Skeletal muscle satellite cell (primary cell): Measurements from ENCODE around the gene ARID5A.
"Not testable (repeated sequence)": the region's sequence is repeated elsewhere in the genome, so short reads cannot be mapped to it uniquely, and the experiment has no call there.

Experiments
- H3K27me3 ChIP-seq: 2 replicates; pipeline ENCODE4 v1.7.0; 2013; ENCODE audit warnings: low read length; ENCODE audit not compliant: control insufficient read depth, insufficient read depth
- H3K36me3 ChIP-seq: 2 replicates; pipeline ENCODE4 v1.7.0; 2013; ENCODE audit warnings: mild to moderate bottlenecking, control low read depth, low read length; ENCODE audit not compliant: insufficient read depth
- H3K4me1 ChIP-seq: 2 replicates; pipeline ENCODE4 v1.7.0; 2013; ENCODE audit warnings: low read length; ENCODE audit not compliant: control insufficient read depth, insufficient read depth
- H3K4me2 ChIP-seq: 2 replicates; pipeline ENCODE4 v1.7.0; 2013; ENCODE audit warnings: mild to moderate bottlenecking, low read length
- H3K4me3 ChIP-seq: 2 replicates; pipeline ENCODE4 v1.7.0; 2013; ENCODE audit warnings: low read length
- H3K9ac ChIP-seq: 2 replicates; pipeline ENCODE4 v1.7.0; 2013; ENCODE audit warnings: mild to moderate bottlenecking, low read depth, low read length, moderate library complexity
- H3K9me3 ChIP-seq: replicated peaks from 2 replicates; pipeline ENCODE4 v1.7.0; 2013; ENCODE audit warnings: mild to moderate bottlenecking, control low read depth, low read length

ARID5A gene

GRCh38 chr2:96554293-96555145 lies 18.0 kb downstream of the ARID5A start:
- Histone ChIP-seq H3K27me3 (no peaks in the 10 kb centered on the region), H3K36me3 (no peaks in the 10 kb centered on the region), H3K4me3 (no peak overlapping the region), H3K4me2 (peak overlapping the region; percentile 48), H3K9ac (no peak overlapping the region), H3K4me1 (no peaks in the 10 kb centered on the region), H3K9me3 (no peaks in the 10 kb centered on the region)

GRCh38 chr2:96555146-96555610 lies 18.6 kb downstream of the ARID5A start:
- Histone ChIP-seq H3K4me3 (no peak overlapping the region), H3K4me1 (no peaks in the 10 kb centered on the region), H3K27me3 (no peaks in the 10 kb centered on the region), H3K36me3 (no peaks in the 10 kb centered on the region), H3K9ac (no peak overlapping the region), H3K9me3 (no peaks in the 10 kb centered on the region), H3K4me2 (no peak overlapping the region)

GRCh38 chr2:96556441-96557330 lies 20.1 kb downstream of the ARID5A start:
- no peak overlapping the region for H3K4me3 ChIP-seq
- H3K4me1 ChIP-seq, result no peaks in the 10 kb centered on the region
- no peaks in the 10 kb centered on the region for H3K9me3 ChIP-seq
- no peaks in the 10 kb centered on the region for H3K27me3 ChIP-seq
- H3K4me2 ChIP-seq, result no peak overlapping the region
- H3K9ac ChIP-seq, result no peak overlapping the region
- H3K36me3 ChIP-seq, result no peaks in the 10 kb centered on the region

DNA sequence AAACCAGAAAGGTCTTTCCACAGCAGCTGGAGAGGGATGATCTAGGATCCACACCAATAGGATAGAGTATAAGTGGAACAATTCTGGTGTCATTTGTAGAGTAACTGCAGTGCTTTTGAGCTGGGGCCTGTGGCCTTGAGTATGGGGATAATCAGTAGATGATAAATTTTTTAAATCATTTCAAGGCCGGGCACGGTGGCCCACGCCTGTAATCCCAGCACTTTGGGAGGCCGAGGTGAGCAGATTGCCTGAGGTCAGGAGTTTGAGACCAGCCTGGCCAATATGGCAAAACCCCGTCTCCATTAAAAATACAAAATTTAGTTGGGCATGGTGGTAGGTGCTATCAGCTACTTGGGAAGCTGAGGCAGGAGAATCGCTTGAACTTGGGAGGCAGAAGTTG lies 20.9 kb downstream of the ARID5A start:
- not testable (repeated sequence) for H3K36me3 ChIP-seq, H3K27me3 ChIP-seq, H3K9me3 ChIP-seq, H3K4me2 ChIP-seq, H3K9ac ChIP-seq, H3K4me1 ChIP-seq, H3K4me3 ChIP-seq

DNA sequence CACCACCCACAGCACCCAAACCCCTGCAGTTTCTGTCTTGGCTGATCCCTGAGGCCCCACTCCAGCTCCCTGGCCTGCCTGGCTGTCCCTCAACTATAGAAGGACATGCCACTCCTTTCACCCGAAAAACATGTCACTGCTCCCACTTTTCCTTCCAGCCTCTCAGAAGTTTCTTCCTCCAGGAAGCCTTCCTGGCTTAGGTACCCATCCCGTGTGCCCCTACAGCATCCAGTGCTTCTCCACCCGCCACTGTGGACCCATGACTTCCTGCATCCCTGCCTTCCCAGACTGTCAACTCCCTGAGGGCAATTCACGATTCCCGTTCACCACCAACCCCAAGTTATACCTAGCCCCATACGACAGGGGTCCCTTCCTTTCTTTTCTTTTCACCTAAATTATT lies 21.5 kb downstream of the ARID5A start:
- Histone ChIP-seq H3K9ac (no peak overlapping the region), H3K36me3 (no peaks in the 10 kb centered on the region), H3K4me2 (no peak overlapping the region), H3K9me3 (no peaks in the 10 kb centered on the region), H3K4me3 (no peak overlapping the region), H3K4me1 (no peaks in the 10 kb centered on the region), H3K27me3 (no peaks in the 10 kb centered on the region)

DNA sequence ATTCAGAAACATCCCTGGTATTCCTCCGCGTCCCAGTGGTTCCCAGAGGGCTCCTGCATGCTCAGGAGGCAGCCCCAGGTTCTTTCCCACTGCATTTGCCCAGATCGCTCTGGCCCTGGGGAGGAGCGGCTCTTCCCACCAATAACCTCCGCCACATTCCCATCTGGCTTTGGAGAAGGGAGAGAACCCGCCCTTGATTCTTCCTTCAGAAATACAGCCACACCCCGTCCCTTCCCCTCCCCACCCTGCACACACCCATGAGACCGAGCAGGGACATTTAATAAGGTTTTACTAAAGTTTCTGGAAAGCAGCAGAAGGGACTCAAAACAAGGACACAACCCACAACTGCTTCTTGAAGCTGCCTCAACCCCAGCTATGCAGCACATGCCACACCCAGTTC lies 21.9 kb downstream of the ARID5A start:
- Histone ChIP-seq H3K36me3 (no peaks in the 10 kb centered on the region), H3K27me3 (no peaks in the 10 kb centered on the region), H3K4me3 (no peak overlapping the region), H3K4me1 (no peaks in the 10 kb centered on the region), H3K9ac (no peak overlapping the region), H3K9me3 (no peaks in the 10 kb centered on the region), H3K4me2 (no peak overlapping the region)

DNA sequence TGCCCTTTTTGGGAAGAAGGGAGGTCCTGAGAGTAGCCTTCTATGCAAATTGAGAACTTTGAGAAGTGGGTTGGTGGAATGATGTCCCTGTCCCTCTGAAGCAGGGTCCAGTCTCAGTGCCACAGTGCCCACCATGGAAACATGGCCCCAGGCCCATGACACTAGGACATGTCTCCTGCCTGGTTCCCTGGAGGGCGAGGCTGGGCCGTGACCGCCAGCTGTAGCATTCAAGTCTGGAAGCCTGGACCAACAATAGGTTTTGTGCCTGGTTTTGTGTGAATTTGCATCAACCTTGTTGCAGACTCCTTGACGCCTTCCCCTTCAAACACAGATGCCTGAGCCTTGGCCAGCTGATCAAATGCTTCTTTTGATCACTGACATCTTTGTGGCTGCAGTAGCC lies 27.5 kb downstream of the ARID5A start:
- H3K4me2 ChIP-seq, result no peak overlapping the region
- H3K9me3 ChIP-seq, result no peaks in the 10 kb centered on the region
- H3K27me3 ChIP-seq, result no peaks in the 10 kb centered on the region
- no peak overlapping the region for H3K9ac ChIP-seq
- no peaks in the 10 kb centered on the region for H3K36me3 ChIP-seq
- H3K4me1 ChIP-seq, result no peaks in the 10 kb centered on the region
- no peak overlapping the region for H3K4me3 ChIP-seq

DNA sequence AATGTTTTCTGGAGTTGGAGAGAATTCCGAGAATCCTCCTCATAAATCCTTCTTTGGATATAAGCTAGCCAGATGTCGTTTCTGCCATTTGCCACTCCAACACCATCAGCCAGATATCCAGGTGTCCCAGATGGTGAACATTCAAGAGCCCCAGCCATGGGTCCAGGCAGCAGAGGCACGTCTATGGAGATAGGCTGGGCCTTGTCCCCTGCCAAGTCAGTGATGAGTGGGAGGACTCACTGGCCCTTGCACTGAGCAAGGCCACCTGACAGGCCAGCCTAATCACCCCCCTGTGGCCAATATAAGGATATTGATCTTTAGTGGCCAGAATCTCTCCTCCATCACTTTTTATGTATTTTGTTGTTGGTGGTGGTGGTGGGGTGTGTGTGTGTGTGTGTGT lies 28.0 kb downstream of the ARID5A start:
- no peaks in the 10 kb centered on the region for H3K9me3 ChIP-seq
- H3K36me3 ChIP-seq, result no peaks in the 10 kb centered on the region
- H3K27me3 ChIP-seq, result no peaks in the 10 kb centered on the region

DNA sequence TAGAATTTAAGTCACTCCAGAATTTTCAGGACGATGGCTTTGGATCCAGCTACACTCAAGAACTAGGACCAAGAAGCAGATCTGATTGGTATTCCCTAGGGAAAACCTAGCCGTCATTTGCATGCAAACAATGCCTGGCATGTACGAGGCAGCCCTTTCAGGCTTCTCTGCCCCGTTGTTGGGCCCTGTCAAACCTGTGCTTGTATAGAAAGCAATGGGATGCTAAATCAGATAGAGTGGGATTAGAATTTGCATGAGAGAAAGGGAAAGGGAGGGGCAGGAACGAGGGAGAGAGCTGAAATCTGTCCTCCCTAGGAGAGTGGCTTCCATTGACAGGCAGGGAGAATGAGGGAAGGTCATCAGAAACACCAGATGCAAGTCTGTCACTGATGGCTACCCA lies 28.6 kb downstream of the ARID5A start:
- Histone ChIP-seq H3K4me1 (no peaks in the 10 kb centered on the region), H3K4me2 (no peak overlapping the region), H3K9ac (no peak overlapping the region), H3K36me3 (no peaks in the 10 kb centered on the region), H3K4me3 (no peak overlapping the region), H3K27me3 (no peaks in the 10 kb centered on the region), H3K9me3 (no peaks in the 10 kb centered on the region)

More for the DNA sequence above, 28.0 kb downstream of the ARID5A start:
- Histone ChIP-seq H3K4me2 (no peak overlapping the region), H3K4me3 (no peak overlapping the region), H3K9ac (no peak overlapping the region), H3K4me1 (no peaks in the 10 kb centered on the region)

DNA sequence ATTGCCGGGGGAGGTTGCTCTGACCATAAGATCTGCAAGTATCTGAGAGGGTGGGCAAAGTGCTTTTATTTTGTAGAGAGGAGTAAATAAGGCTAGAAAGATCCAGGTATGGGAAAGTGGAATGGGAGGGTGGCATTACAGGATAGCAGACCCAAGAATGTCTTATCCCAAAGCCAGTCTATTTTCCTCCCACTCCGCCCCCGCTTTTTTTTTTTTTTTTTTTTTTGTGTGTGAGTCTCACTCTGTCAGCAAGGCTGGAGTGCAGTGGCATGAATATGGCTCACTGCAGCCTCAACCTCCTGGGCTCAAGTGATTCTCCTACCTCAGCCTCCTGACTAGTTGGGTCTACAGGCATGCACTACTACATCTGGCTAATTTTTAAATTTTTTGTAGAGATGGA lies 31.5 kb downstream of the ARID5A start:
- Histone ChIP-seq H3K4me1 (no peaks in the 10 kb centered on the region), H3K27me3 (no peaks in the 10 kb centered on the region), H3K4me2 (no peak overlapping the region), H3K9ac (no peak overlapping the region), H3K4me3 (no peak overlapping the region), H3K9me3 (no peaks in the 10 kb centered on the region), H3K36me3 (no peaks in the 10 kb centered on the region)

DNA sequence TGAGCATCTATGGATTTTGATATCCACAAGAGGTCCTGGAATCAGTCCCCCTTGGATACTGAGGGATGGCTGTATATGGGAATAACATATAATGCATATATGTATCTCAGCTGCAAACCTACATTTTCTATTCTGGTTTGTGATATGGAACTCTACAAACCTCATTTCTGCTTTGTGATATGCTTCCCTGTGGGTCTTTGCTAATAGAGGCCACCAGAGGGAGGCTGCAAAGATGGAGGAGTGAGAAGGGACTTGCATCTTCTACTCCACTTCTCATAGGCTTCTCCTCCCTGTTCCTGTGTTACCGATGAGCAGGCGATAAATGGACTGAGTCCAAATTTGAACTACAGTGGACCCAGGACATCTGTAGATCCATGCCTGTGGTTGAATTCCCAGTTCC lies 37.8 kb downstream of the ARID5A start:
- Histone ChIP-seq H3K9ac (no peak overlapping the region), H3K36me3 (no peaks in the 10 kb centered on the region), H3K4me3 (no peak overlapping the region), H3K4me1 (no peaks in the 10 kb centered on the region), H3K27me3 (no peaks in the 10 kb centered on the region), H3K4me2 (no peak overlapping the region), H3K9me3 (no peaks in the 10 kb centered on the region)
